Left lung (tissue), 10 donors: ENCODE results near the gene KRT6A. TPM values are rescaled to one million over a fixed set of nuclear protein-coding genes. Genes with fewer than 3 reads are reported as not detected.

Experiments
- ATAC-seq: fragments of 200-7000 bp; cut with Tn5 transposase; one replicate; pipeline ENCODE4 v1.9.1; 2020; ENCODE audit warnings: moderate library complexity
- DNase-seq, 4 donors: peaks; one replicate each; pipeline ENCODE4 v3.0.0-alpha.2; 2013 to 2020
- H3K27ac ChIP-seq, 2 donors: fragments of 200-600 bp; sonication (generic) in 1 of 2; one replicate each; pipeline versions ENCODE4 v1.5.0 to v1.8.0; 2020 to 2021
- H3K27me3 ChIP-seq, 2 donors: fragments of 200-600 bp; sonication (generic) in 1 of 2; one replicate each; pipeline versions ENCODE4 v1.5.0 to v1.8.0; 2020 to 2021
- H3K36me3 ChIP-seq, 2 donors: fragments of 200-600 bp; sonication (generic) in 1 of 2; one replicate each; pipeline versions ENCODE4 v1.5.0 to v1.8.0; 2020 to 2021
- H3K4me1 ChIP-seq, 2 donors: fragments of 200-600 bp; one replicate each; pipeline ENCODE4 v1.8.0; 2021
- H3K4me3 ChIP-seq, 2 donors: fragments of 200-600 bp; sonication (generic) in 1 of 2; one replicate each; pipeline versions ENCODE4 v1.5.0 to v1.8.0; 2020 to 2021; ENCODE audit warnings: mild to moderate bottlenecking in 1 of 2
- H3K9me3 ChIP-seq, 2 donors: fragments of 200-600 bp; sonication (generic) in 1 of 2; one replicate each; pipeline versions ENCODE4 v1.5.0 to v1.8.0; 2020 to 2021
- intact Hi-C, 2 donors: fragments of 100-400 bp; cut with DNase I; formaldehyde crosslinking; loops; one replicate each; pipeline versions ENCODE4 v1.11.2 to v1.14.2; 2022
- polyA plus RNA-seq, 6 donors: library from polyadenylated mRNA; unstranded; fragments of 120-200 nt; gene quantifications; one replicate each; pipeline ENCODE4 v1.2.1, GENCODE V29; 2013; ENCODE audit not compliant: insufficient read length in 6 of 6
- total RNA-seq, 2 donors: library from RNA; stranded (reverse); fragmentation: NEBNext Ultra II Directional; extraction: Animal tissue kit (Norgen Biotek cat#: 25700); gene quantifications; one replicate each; pipeline ENCODE4 v1.2.1, GENCODE V29; 2021
- TF ChIP-seq, protein P1 (sequence below), 2 donors: fragments of 200-600 bp; sonication (generic) in 1 of 2; IDR thresholded peaks; one replicate each; pipeline versions ENCODE4 v1.5.0 to v1.8.0; 2021; ENCODE audit warnings: antibody characterized with exemption in 2 of 2
- donor health status: DM: no; HTN: yes; CAD: no.
- donor health status: DM: no; HTN: no; CAD: no.

KRT6A gene
- total and polyA plus RNA-seq, 8 donors = 24.4 to 32.0 TPM; not detected in 6

DNA sequence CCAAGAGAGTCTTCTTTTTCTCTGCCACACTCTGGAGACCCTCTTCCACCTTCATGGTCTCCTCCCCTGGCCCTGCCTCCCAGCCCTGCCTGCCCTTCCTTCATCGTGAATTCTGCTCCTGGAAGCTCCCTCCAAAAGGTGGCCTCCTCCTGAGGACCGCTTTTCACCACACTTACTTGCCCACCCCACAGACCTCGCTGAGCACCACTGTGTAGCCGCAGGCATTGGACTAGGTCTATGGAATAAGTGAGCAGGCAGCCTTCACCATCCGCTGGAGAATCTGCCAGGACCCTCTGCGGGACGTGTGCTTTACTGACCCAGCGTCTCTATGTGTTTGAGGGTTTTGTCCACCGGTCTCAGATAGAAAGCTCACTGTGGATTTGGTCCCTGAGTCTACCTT, 36.8 kb upstream of the KRT6A start:
- intact Hi-C loops = no loop called here
- H3K4me3 ChIP-seq = no peak overlapping the region
- H3K36me3 ChIP-seq = no peaks in the 10 kb centered on the region
- DNase-seq (no peak), ATAC-seq (no peak)
- TF ChIP-seq, protein P1, sequence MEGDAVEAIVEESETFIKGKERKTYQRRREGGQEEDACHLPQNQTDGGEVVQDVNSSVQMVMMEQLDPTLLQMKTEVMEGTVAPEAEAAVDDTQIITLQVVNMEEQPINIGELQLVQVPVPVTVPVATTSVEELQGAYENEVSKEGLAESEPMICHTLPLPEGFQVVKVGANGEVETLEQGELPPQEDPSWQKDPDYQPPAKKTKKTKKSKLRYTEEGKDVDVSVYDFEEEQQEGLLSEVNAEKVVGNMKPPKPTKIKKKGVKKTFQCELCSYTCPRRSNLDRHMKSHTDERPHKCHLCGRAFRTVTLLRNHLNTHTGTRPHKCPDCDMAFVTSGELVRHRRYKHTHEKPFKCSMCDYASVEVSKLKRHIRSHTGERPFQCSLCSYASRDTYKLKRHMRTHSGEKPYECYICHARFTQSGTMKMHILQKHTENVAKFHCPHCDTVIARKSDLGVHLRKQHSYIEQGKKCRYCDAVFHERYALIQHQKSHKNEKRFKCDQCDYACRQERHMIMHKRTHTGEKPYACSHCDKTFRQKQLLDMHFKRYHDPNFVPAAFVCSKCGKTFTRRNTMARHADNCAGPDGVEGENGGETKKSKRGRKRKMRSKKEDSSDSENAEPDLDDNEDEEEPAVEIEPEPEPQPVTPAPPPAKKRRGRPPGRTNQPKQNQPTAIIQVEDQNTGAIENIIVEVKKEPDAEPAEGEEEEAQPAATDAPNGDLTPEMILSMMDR (IDR thresholded peaks at IDR 0.05) = no peak
- H3K27me3 ChIP-seq = peaks cover 0 to 13% of the 10 kb centered on the region in 2 donors
- no peaks in the 10 kb centered on the region for H3K9me3 ChIP-seq
- no peak overlapping the region for H3K27ac ChIP-seq
- H3K4me1 ChIP-seq = no peaks in the 10 kb centered on the region

- no peaks in the 10 kb centered on the region for H3K4me1 ChIP-seq
- ATAC-seq = no peak
- H3K9me3 ChIP-seq = no peaks in the 10 kb centered on the region
- no peaks in the 10 kb centered on the region for H3K36me3 ChIP-seq
- H3K27me3 ChIP-seq = peaks cover 0 to 16% of the 10 kb centered on the region in 2 donors
- no peak overlapping the region for H3K27ac ChIP-seq
- TF ChIP-seq, protein P1 (IDR thresholded peaks at IDR 0.05) = no peak
- no peak for DNase-seq
- no peak overlapping the region for H3K4me3 ChIP-seq
- intact Hi-C loops = no loop called here
Measured at GRCh38 chr12:52529417-52529816, 36.4 kb upstream of the KRT6A start.

DNA sequence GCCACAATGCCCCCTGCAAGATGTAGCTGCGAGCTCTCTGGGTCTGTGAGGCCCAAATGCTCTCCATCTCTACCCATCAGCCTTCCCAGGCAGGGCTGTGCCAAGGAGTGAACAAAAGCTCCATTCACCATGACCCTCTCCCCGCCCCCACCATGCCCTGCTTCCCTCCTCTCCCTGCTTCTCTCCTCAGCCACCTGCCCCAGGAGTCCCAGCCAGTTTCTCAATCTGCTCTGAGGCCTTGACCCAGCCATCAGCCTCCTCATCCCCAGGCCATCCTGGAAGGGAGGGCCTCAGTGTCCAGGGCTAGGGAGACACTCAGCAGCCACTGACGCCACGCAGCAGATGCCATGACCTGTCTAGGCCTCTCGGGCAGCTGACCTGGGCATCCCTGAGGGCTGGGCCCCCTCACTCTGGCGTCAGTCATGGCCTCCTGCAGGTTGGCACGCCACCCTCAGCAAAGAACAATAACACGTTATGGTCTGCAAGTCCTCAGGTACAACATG, 35.6 kb upstream of the KRT6A start:
- Histone ChIP-seq H3K4me1 (no peaks in the 10 kb centered on the region), H3K27me3 (peaks cover 0 to 23% of the 10 kb centered on the region in 2 donors), H3K4me3 (no peak overlapping the region), H3K9me3 (no peaks in the 10 kb centered on the region), H3K27ac (no peak overlapping the region), H3K36me3 (no peaks in the 10 kb centered on the region)
- ATAC-seq (no peak), DNase-seq (no peak)
- intact Hi-C loops = no loop called here
- TF ChIP-seq, protein P1 (IDR thresholded peaks at IDR 0.05) = no peak

DNA sequence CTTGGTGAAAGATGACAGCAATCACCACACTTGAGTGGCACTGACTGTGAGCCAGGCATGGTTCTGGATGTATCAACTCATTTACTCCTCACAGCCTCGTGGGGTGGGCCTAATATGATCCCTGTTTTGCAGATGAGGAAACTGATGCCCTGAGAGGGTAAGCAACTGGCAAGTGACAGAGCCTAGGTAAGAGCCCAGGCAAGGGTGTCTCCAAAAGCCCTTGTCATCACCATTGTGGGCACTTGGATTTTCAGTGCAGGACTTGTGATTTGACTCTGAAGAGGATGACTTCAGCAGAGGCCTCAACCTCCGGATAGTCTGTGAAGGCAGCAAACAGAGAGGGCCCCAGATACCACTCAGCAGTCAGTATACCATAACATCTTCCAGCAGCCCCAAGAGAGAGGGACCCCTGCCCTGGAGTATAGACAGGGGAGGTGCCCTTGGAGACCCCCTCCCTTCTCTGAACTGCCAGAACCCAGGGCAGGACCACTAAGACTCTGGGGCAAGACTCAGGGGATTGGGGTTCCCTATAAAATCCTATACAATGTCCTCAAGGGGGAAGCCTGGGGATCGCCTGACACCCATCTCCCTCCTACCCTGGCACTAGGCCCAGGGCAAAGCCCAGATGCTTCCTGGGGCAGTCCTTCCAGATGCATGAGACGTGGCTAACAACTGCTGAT, 34.2 kb upstream of the KRT6A start:
- no peak overlapping the region for H3K4me3 ChIP-seq
- ATAC-seq (no peak), DNase-seq (no peak)
- no peaks in the 10 kb centered on the region for H3K36me3 ChIP-seq
- TF ChIP-seq, protein P1 (IDR thresholded peaks at IDR 0.05) = no peak
- H3K9me3 ChIP-seq = no peaks in the 10 kb centered on the region
- no peak overlapping the region for H3K27ac ChIP-seq
- H3K4me1 ChIP-seq = no peaks in the 10 kb centered on the region
- intact Hi-C loops = no loop called here
- H3K27me3 ChIP-seq = peaks cover 0 to 37% of the 10 kb centered on the region in 2 donors

- Histone ChIP-seq H3K4me1 (no peaks in the 10 kb centered on the region), H3K36me3 (no peaks in the 10 kb centered on the region), H3K27ac (no peak overlapping the region), H3K27me3 (peaks cover 0 to 44% of the 10 kb centered on the region in 2 donors), H3K9me3 (no peaks in the 10 kb centered on the region), H3K4me3 (no peak overlapping the region)
- ATAC-seq (no peak), DNase-seq (no peak)
- intact Hi-C loops = no loop called here
- TF ChIP-seq, protein P1 (IDR thresholded peaks at IDR 0.05) = no peak
Measured at GRCh38 chr12:52526511-52526951, 33.5 kb upstream of the KRT6A start.
